GM12878 (cell line): ENCODE measurements around the gene FANCF. TPM values are rescaled to one million over a fixed set of nuclear protein-coding genes. Genes with fewer than 3 reads are reported as not detected.
A peak's percentile ranks its signal among the peaks of the same experiment; 100 is the strongest.

Source experiments
- DPF2 ChIP-seq: fragments of 450-650 bp; IDR thresholded peaks from 2 replicates; pipeline ENCODE4 v1.6.1; 2017; ENCODE audit warnings: mild to moderate bottlenecking
- MEF2A ChIP-seq: IDR thresholded peaks from 2 replicates; pipeline ENCODE4 v1.6.1; 2011; ENCODE audit warnings: low read depth, mild to moderate bottlenecking, low read length, moderate library complexity; ENCODE audit not compliant: insufficient read depth
- NBN ChIP-seq: fragments of 450-650 bp; IDR thresholded peaks from 2 replicates; pipeline ENCODE4 v1.6.1; 2016
- NR2F1 ChIP-seq: fragments of 450-650 bp; conservative IDR thresholded peaks from 2 replicates; pipeline ENCODE4 v1.6.1; 2017; ENCODE audit warnings: mild to moderate bottlenecking
- PAX5 ChIP-seq: IDR thresholded peaks from 2 replicates; pipeline ENCODE4 v1.6.1; 2011; ENCODE audit warnings: low read depth, low read length, borderline replicate concordance
- POLR2AphosphoS5 ChIP-seq: IDR thresholded peaks from 2 replicates; pipeline ENCODE4 v1.6.1; 2011; ENCODE audit warnings: mild to moderate bottlenecking, low read length, inconsistent platforms
- RB1 ChIP-seq: fragments of 450-650 bp; formaldehyde crosslinking; IDR thresholded peaks from 2 replicates; pipeline ENCODE4 v1.6.1; 2017; ENCODE audit warnings: mild to moderate bottlenecking, borderline replicate concordance
- RUNX3 ChIP-seq: IDR thresholded peaks from 2 replicates; pipeline ENCODE4 v1.6.1; 2012; ENCODE audit warnings: low read length, inconsistent platforms
- SMC3 ChIP-seq: IDR thresholded peaks from 2 replicates; pipeline ENCODE4 v1.6.1; 2011; ENCODE audit warnings: low read length, improper control_type of control experiment, borderline replicate concordance
- SP1 ChIP-seq: IDR thresholded peaks from one replicate; pipeline ENCODE4 v1.6.1; 2011; ENCODE audit warnings: low read depth, low read length
- polyA plus RNA-seq, 11 experiments: library from polyadenylated mRNA; depleted of rRNA in 4 of 11; unstranded in 6 of 11; stranded (reverse) in 5 of 11; fragments of >200 nt; fragmentation: Nextera tagmentation in 4 of 11; fragmentation: Illumina TruSeq in 1 of 11; extraction: Ambion mirVana in 4 of 11; extraction: Trizol in 1 of 11; gene quantifications; 1 replicate in 1 of 11; 2 replicates in 10 of 11; pipeline versions ENCODE4 v1.2.1 to v1.2.3, GENCODE V29; 2011 to 2016; ENCODE audit warnings: inconsistent platforms in 2 of 11, missing spikeins in 2 of 11, low read depth in 1 of 11
- total RNA-seq, 4 experiments: library from RNA; depleted of rRNA in 3 of 4; stranded (reverse); fragments of >200 nt in 3 of 4; fragmentation: Illumina TruSeq in 1 of 4; extraction: Trizol in 1 of 4; gene quantifications; 2 replicates each; pipeline versions ENCODE4 v1.2.1 to v1.2.3, GENCODE V29; 2013 to 2021
- TF ChIP-seq, protein P1 (sequence below): fragments of 450-650 bp; IDR thresholded peaks from 2 replicates; pipeline ENCODE4 v1.6.1; 2018; ENCODE audit warnings: mild to moderate bottlenecking, low read depth, moderate library complexity; ENCODE audit not compliant: partially characterized antibody
- TF ChIP-seq, protein P2 (sequence below): fragments of 150-350 bp; IDR thresholded peaks from 2 replicates; pipeline ENCODE4 v1.6.1; 2016; ENCODE audit warnings: low read depth, low read length
- TF ChIP-seq, protein P3 (sequence below): fragments of 450-650 bp; formaldehyde crosslinking; IDR thresholded peaks from 2 replicates; pipeline ENCODE4 v1.4.0; 2020; ENCODE audit warnings: mild to moderate bottlenecking, moderate library complexity
- TF ChIP-seq, protein P4 (sequence below): fragments of 450-650 bp; conservative IDR thresholded peaks from 2 replicates; pipeline ENCODE4 v1.6.1; 2017; ENCODE audit warnings: mild to moderate bottlenecking, moderate library complexity
- TF ChIP-seq, protein P5 (sequence below): fragments of 450-650 bp; IDR thresholded peaks from 2 replicates; pipeline ENCODE4 v1.6.1; 2016; ENCODE audit warnings: mild to moderate bottlenecking

The FANCF gene
- total and polyA plus RNA-seq, 10 of the 15 experiments (the other 5 are each of a cell fraction or from before 2014, with no cell fraction given), result 1.6 to 19.9 (median 12.2) TPM

DNA sequence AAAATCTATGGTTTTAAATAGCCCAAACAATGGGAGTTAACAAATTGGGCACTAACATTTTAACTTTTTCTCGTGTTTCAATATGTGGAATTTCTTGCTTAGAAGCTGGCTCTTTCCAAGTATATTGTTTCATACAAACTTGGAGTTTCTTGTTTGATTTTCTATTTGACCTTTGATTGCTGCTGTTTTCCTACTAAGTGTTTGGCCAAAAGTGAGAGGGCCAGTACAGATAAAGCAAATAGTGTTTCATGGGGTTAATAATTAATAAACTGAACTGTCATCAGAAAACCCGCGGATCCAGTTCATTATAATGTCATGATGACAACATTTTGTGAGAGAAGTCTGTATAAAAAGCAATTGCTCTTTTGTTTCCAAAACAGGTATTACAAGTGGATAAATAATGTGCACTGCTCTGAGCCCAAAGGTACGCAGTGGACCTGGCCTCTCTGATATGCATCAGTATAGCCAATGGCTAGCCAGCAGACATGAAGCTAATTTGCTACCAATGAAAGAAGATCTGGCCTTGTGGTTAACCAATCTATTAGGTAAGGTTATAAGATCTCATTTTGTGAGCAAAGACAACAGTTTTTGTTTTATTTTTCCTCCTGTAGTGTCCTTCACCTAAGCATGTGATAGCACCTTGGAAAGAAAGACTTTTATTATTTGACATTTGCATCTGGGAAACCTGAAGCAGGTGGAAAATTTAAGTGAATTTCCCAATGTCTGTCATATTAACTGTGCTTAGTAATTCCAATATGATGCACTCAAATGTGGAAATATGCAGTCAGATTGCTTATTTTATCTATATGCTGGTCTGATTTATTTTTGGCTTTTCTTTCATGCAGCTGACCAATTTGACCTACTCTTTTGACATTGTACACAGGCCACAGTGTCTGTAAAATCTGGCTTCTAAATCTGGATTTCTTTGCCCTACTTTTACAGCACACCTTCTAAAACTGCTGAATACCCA is 49.1 kb upstream of the FANCF start (continued):
- TF ChIP-seq, protein P1, sequence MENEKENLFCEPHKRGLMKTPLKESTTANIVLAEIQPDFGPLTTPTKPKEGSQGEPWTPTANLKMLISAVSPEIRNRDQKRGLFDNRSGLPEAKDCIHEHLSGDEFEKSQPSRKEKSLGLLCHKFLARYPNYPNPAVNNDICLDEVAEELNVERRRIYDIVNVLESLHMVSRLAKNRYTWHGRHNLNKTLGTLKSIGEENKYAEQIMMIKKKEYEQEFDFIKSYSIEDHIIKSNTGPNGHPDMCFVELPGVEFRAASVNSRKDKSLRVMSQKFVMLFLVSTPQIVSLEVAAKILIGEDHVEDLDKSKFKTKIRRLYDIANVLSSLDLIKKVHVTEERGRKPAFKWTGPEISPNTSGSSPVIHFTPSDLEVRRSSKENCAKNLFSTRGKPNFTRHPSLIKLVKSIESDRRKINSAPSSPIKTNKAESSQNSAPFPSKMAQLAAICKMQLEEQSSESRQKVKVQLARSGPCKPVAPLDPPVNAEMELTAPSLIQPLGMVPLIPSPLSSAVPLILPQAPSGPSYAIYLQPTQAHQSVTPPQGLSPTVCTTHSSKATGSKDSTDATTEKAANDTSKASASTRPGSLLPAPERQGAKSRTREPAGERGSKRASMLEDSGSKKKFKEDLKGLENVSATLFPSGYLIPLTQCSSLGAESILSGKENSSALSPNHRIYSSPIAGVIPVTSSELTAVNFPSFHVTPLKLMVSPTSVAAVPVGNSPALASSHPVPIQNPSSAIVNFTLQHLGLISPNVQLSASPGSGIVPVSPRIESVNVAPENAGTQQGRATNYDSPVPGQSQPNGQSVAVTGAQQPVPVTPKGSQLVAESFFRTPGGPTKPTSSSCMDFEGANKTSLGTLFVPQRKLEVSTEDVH, result no peak
- TF ChIP-seq RUNX3 (peak; percentile 72), NR2F1 (peak; percentile 65), SP1 (no peak), PAX5 (no peak), MEF2A (peak; percentile 65; the same call in 1 of the 2 replicates), RB1 (no peak), DPF2 (peak; percentile 62), NBN (no peak), SMC3 (no peak), POLR2AphosphoS5 (no peak)
- TF ChIP-seq, protein P2, sequence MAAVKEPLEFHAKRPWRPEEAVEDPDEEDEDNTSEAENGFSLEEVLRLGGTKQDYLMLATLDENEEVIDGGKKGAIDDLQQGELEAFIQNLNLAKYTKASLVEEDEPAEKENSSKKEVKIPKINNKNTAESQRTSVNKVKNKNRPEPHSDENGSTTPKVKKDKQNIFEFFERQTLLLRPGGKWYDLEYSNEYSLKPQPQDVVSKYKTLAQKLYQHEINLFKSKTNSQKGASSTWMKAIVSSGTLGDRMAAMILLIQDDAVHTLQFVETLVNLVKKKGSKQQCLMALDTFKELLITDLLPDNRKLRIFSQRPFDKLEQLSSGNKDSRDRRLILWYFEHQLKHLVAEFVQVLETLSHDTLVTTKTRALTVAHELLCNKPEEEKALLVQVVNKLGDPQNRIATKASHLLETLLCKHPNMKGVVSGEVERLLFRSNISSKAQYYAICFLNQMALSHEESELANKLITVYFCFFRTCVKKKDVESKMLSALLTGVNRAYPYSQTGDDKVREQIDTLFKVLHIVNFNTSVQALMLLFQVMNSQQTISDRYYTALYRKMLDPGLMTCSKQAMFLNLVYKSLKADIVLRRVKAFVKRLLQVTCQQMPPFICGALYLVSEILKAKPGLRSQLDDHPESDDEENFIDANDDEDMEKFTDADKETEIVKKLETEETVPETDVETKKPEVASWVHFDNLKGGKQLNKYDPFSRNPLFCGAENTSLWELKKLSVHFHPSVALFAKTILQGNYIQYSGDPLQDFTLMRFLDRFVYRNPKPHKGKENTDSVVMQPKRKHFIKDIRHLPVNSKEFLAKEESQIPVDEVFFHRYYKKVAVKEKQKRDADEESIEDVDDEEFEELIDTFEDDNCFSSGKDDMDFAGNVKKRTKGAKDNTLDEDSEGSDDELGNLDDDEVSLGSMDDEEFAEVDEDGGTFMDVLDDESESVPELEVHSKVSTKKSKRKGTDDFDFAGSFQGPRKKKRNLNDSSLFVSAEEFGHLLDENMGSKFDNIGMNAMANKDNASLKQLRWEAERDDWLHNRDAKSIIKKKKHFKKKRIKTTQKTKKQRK, result no peak
- TF ChIP-seq, protein P3, sequence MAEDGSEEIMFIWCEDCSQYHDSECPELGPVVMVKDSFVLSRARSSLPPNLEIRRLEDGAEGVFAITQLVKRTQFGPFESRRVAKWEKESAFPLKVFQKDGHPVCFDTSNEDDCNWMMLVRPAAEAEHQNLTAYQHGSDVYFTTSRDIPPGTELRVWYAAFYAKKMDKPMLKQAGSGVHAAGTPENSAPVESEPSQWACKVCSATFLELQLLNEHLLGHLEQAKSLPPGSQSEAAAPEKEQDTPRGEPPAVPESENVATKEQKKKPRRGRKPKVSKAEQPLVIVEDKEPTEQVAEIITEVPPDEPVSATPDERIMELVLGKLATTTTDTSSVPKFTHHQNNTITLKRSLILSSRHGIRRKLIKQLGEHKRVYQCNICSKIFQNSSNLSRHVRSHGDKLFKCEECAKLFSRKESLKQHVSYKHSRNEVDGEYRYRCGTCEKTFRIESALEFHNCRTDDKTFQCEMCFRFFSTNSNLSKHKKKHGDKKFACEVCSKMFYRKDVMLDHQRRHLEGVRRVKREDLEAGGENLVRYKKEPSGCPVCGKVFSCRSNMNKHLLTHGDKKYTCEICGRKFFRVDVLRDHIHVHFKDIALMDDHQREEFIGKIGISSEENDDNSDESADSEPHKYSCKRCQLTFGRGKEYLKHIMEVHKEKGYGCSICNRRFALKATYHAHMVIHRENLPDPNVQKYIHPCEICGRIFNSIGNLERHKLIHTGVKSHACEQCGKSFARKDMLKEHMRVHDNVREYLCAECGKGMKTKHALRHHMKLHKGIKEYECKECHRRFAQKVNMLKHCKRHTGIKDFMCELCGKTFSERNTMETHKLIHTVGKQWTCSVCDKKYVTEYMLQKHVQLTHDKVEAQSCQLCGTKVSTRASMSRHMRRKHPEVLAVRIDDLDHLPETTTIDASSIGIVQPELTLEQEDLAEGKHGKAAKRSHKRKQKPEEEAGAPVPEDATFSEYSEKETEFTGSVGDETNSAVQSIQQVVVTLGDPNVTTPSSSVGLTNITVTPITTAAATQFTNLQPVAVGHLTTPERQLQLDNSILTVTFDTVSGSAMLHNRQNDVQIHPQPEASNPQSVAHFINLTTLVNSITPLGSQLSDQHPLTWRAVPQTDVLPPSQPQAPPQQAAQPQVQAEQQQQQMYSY, result no peak
- TF ChIP-seq, protein P4, sequence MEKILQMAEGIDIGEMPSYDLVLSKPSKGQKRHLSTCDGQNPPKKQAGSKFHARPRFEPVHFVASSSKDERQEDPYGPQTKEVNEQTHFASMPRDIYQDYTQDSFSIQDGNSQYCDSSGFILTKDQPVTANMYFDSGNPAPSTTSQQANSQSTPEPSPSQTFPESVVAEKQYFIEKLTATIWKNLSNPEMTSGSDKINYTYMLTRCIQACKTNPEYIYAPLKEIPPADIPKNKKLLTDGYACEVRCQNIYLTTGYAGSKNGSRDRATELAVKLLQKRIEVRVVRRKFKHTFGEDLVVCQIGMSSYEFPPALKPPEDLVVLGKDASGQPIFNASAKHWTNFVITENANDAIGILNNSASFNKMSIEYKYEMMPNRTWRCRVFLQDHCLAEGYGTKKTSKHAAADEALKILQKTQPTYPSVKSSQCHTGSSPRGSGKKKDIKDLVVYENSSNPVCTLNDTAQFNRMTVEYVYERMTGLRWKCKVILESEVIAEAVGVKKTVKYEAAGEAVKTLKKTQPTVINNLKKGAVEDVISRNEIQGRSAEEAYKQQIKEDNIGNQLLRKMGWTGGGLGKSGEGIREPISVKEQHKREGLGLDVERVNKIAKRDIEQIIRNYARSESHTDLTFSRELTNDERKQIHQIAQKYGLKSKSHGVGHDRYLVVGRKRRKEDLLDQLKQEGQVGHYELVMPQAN, result no peak
- TF ChIP-seq, protein P5, sequence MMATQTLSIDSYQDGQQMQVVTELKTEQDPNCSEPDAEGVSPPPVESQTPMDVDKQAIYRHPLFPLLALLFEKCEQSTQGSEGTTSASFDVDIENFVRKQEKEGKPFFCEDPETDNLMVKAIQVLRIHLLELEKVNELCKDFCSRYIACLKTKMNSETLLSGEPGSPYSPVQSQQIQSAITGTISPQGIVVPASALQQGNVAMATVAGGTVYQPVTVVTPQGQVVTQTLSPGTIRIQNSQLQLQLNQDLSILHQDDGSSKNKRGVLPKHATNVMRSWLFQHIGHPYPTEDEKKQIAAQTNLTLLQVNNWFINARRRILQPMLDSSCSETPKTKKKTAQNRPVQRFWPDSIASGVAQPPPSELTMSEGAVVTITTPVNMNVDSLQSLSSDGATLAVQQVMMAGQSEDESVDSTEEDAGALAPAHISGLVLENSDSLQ, result no peak
